NCI-H1105 treated with DMSO at 0.1 percent for 48 hours (cell line): Measurements from ENCODE around the gene SPAAR.

Source experiments
- DNase-seq: peaks from one replicate; lab custom pipeline; 2025; lab: John Stamatoyannopoulos, UW

SPAAR gene

DNA sequence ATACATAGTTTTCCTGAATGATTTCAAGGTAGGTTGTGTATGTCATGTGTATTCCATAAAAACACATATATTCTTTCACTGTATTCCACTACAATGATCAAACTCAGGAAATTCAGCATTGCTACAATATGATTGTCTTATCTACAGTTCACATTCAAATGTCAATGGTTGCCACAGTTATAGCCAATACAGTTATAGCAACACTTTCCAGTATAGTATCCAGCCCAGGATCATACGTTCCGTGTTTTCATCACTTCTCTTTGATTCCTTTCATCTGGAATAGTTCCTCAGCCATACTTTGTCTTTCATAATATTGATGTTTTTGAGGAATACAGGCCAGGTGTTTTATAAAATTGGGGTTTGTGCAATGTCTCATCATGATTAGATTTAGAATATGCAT is 39.2 kb downstream of the SPAAR start:
- no peak for DNase-seq

DNA sequence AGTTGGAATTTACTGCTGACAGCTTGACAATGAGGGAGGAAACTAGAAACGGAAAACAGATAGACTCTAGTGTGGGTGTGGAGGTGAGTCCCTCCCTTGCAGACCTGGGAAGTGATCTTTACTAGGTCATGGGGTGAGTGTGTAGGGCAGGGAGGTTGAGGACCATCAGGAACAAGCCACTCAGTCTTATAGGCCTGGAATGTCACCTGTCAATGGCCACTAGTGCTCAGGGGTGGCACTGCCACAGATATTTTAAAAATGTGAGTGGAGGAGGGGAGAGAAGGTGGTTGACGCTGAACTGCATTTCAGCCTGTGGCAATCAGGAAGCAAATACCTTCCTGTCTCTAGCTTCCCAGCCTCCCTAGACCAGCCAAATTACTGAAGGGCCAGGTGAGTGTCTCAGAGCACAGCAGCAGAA is 39.6 kb downstream of the SPAAR start:
- DNase-seq: no peak

DNA sequence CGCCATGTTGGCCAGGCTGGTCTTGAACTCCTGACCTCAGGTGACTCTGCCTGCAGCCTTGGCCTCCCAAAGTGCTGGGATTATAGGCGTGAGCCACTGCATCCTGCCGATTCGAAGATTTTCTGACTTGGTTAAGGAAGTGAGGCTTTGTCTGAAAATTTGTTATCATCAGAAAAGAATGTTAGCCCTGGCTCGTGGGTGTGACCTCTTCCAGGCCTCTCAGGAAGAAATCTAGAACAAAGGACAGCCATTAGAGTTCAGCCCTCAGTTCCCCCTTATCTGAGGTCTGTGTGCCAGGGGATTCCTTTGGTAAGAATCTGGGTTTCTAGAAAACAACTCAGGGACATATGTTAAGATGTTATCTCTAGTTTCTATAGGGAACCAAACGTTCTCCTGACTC is 42.4 kb downstream of the SPAAR start:
- DNase-seq: no peak

DNA sequence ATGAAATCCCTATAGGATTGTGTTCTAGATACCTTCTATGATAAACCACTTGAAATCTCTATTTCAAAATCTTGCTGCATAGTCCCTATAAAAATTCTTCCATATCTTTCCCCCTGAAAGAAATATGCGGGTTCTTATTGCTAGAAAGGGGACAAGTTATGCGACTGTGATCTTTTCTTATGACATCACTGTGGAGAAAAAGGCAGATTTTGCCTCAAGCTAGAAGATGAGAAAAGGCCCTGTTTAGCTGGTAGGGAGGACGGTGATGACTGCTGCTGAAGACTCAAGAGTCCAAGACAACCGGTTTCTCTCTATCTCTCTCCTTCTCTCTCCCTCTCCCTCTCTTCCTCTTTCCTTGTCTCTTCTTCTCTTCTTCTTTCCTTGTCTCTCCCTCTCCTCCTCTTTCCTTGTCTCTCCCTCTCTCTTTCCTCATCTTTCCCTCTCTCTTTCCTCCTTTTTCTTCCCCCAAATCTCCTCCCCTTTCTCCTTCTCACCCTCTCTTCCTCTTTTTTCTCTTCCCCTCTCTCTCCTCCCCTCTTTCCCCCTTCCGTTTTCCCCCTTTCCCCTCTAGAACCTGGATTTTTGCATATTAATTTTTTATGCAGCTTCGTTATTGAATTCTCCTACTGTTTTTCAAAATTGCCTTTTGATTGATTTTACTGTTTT is 43.4 kb downstream of the SPAAR start:
- no peak for DNase-seq

DNA sequence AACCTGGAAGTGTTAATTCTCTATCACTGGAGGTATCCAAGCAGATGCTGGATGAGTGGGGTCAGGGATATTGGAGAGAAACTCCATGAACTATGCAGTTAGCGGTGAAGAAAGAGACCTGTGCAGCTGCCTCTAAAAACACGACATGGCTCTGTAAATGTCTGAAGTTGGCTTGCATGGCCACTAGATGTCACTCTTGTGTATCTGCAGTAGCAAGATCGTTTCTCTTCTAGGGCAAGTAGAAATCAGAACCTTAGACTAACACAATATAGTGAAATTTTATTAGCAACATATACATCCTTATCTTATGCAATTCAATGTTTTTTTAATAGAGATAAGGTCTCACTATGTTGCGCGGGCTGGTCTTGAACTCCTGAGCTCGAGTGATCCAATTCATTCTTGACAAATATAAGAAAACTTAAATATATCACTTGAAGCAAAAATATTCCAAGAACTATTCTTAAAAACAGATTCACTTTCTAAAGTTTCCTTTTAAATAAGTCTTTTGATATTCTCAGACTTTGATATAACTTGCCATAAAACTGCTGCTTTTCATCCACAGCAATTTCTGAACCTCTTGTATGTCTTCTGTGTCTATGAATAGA is 45.8 kb downstream of the SPAAR start:
- DNase-seq: peak; percentile 82

DNA sequence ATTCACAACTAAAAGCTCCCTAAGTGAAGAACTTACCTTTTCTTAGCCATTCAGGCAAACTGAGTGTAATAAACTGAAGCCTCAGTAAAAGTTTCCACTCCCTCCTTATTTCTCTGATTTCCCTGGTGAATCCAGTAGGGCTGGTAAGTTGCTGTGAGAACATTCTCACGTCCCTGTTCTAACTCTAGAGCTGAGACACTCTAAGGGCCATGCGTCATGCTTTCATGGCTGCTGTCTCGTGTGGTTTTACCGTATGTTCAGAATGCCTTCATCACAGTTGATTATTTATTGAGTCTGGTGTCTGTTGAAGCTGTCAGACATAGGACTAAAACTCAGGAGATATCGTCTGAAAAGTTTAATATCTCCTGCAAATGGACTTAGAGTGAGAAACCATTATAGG is 47.4 kb downstream of the SPAAR start:
- DNase-seq: no peak

- DNase-seq: no peak
These were observed 49.0 kb downstream of the SPAAR start, which contains the start of gene OR2S2 for GRCh38 chr9:35958104-35958837. OR2S2 (minus strand) TSS chr9:35958154; CDS start chr9:35958098, 56 bp downstream.

DNA sequence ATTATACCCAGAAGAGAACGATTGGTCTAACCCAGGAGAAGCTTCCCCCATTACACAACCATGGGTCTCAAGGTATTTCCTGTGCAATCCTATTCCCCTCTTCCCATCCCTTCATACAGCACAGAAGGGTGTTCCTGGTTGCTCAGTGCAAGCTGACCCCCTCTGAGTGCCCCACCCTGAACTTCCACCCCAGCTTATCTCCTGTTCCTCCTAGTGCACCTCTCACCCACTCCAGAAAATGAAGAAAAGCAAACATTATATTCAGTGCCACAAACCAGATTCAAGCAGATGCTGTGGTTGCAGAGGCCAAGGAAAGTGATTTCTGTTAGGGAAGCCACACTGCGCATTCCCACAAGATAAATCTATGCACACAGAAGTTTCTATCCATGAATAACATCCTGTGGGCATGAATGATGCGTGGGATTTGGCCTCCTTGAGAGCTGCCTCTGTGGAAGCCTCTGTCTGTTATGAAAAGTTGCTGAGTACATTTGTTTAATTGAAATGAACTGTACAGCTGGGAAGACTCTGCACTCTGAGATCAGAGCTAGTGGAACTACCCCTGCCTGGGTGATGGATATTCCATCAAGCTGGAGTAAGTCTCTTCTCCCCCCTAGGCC is 50.9 kb downstream of the SPAAR start:
- DNase-seq: no peak
